ENCODE data around the gene MRPL41.
A peak's percentile ranks its signal among the peaks of the same experiment; 100 is the strongest.
"Not testable (repeated sequence)": the region's sequence is repeated elsewhere in the genome, so short reads cannot be mapped to it uniquely, and the experiment has no call there.

Gene MRPL41

GRCh38 chr9:137534256-137535119 is 17.2 kb upstream of the MRPL41 start:
- TF ChIP-seq POLR2A (IDR thresholded peaks at IDR 0.05; ENCODE audit: low read length): no peak
- TF ChIP-seq GATA1 (IDR thresholded peaks at IDR 0.05; ENCODE audit: low read depth, low read length): no peak
- peak; percentile 63 to 73 for DNase-seq

- TF ChIP-seq GATA1 (IDR thresholded peaks at IDR 0.05; ENCODE audit: low read depth, low read length): no peak
- TF ChIP-seq POLR2A (IDR thresholded peaks at IDR 0.05; ENCODE audit: low read length): no peak
- no peak for DNase-seq
These were observed 16.6 kb upstream of the MRPL41 start for GRCh38 chr9:137535120-137535428.

- not testable (repeated sequence) for DNase-seq
These were observed 15.0 kb upstream of the MRPL41 start for GRCh38 chr9:137536594-137537131.

- no peak for DNase-seq
- TF ChIP-seq POLR2A (IDR thresholded peaks at IDR 0.05; ENCODE audit: low read length) (no peak), GATA1 (IDR thresholded peaks at IDR 0.05; ENCODE audit: low read depth, low read length) (no peak)
These were observed 13.6 kb upstream of the MRPL41 start for GRCh38 chr9:137538058-137538457.

- TF ChIP-seq GATA1 (IDR thresholded peaks at IDR 0.05; ENCODE audit: low read depth, low read length): no peak
- DNase-seq: no peak
These were observed 11.1 kb upstream of the MRPL41 start for GRCh38 chr9:137540536-137540935.

GRCh38 chr9:137542486-137542885 is 9.2 kb upstream of the MRPL41 start:
- TF ChIP-seq GATA1 (IDR thresholded peaks at IDR 0.05; ENCODE audit: low read depth, low read length) (no peak), POLR2A (IDR thresholded peaks at IDR 0.05; ENCODE audit: low read length) (no peak)

GRCh38 chr9:137543237-137543963 is 8.3 kb upstream of the MRPL41 start:
- TF ChIP-seq GATA1 (IDR thresholded peaks at IDR 0.05; ENCODE audit: low read depth, low read length): no peak
- no peak for TF ChIP-seq POLR2A (IDR thresholded peaks at IDR 0.05; ENCODE audit: low read length)
- no peak for DNase-seq

More at GRCh38 chr9:137542486-137542885, 9.2 kb upstream of the MRPL41 start:
- DNase-seq: no peak

- TF ChIP-seq POLR2A (IDR thresholded peaks at IDR 0.05; ENCODE audit: low read length): no peak
- TF ChIP-seq GATA1 (IDR thresholded peaks at IDR 0.05; ENCODE audit: low read depth, low read length): no peak
- DNase-seq: no peak
These were observed 7.4 kb upstream of the MRPL41 start for GRCh38 chr9:137544176-137544760.

GRCh38 chr9:137545123-137545522 is 6.6 kb upstream of the MRPL41 start:
- TF ChIP-seq POLR2A (IDR thresholded peaks at IDR 0.05; ENCODE audit: low read length): no peak
- no peak for DNase-seq

- no peak for DNase-seq
- no peak for TF ChIP-seq GATA1 (IDR thresholded peaks at IDR 0.05; ENCODE audit: low read depth, low read length)
- no peak for TF ChIP-seq POLR2A (IDR thresholded peaks at IDR 0.05; ENCODE audit: low read length)
These were observed 3.8 kb upstream of the MRPL41 start for GRCh38 chr9:137547687-137548543.

GRCh38 chr9:137550231-137550621 is 1.5 kb upstream of the MRPL41 start, which contains the start of gene PNPLA7:
Gene PNPLA7 (minus strand): TSS chr9:137550402. CDS start chr9:137550197, 205 bp downstream.
- peak; percentile 75 to 76 for DNase-seq
- no peak for TF ChIP-seq POLR2A (IDR thresholded peaks at IDR 0.05; ENCODE audit: low read length)
- TF ChIP-seq GATA1 (IDR thresholded peaks at IDR 0.05; ENCODE audit: low read depth, low read length): no peak

- DNase-seq: not testable (repeated sequence)
These were observed 768 bp upstream of the MRPL41 start for GRCh38 chr9:137550958-137551263.

GRCh38 chr9:137552022-137552768 is 516 bp downstream of the MRPL41 start:
- peak in 1 of 2 experiments; percentile 76 for DNase-seq
- TF ChIP-seq GATA1 (IDR thresholded peaks at IDR 0.05; ENCODE audit: low read depth, low read length) (no peak), POLR2A (IDR thresholded peaks at IDR 0.05; ENCODE audit: low read length) (peak; percentile 47)

GRCh38 chr9:137553654-137554053 is 2.0 kb downstream of the MRPL41 start:
- not testable (repeated sequence) for DNase-seq

Data from erythroblast (primary cell).